ENCODE measurements around the gene PTPRT. TPM values are rescaled to one million over a fixed set of nuclear protein-coding genes. Genes with fewer than 3 reads are reported as not detected.

The PTPRT gene
- polyA plus RNA-seq, 2 of the 4 experiments (the other 2 are of a cell fraction) = not detected

DNA sequence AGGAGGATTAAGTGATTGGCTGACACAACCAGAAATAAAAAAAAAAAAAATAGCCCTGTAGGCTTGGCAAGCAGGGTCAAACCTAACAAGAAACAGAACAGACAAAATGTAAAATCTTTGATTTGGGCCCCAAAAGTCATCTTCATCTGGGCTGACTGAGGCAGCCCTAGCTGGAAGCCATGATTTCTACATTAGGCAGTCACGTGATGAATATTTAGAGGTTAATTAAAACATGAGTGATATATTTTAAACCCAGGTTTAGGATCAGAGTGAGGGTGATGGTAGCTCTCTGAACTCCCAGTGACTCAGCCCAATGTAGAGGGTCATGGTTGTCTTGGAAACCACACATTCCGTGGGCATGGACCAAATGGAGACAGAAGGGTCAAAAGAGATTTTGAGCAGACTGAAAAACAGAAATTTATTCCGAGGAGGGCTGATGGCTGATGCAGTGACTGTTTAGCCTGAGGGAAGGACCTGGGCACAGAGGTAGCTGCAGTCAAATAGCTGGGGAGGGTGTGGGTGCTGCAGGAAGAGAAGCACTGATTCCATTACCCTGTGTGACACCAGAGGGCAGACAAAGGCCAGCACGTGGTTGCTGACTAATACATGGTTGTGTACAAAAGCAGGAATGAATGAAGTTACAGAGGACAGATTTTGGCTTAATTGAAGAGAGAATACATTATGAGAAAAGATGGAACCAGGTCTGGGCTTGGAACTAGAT, 998.4 kb downstream of the PTPRT start:
- Histone ChIP-seq H3K4me2 (no peak overlapping the region), H3K4me1 (no peaks in the 10 kb centered on the region), H3K9me3 (no peaks in the 10 kb centered on the region), H3K4me3 (no peak overlapping the region), H3K27ac (no peak overlapping the region)
- ChIA-PET CTCF (interaction anchor here (0.6 kb wide), 1 partner anchor 166 kb away, joined by 3 read pairs; no protein-coding TSS in a partner anchor), POLR2A (no interaction called here)
- no peak for TF ChIP-seq NPAS2 (CRISPR knock-in tag; IDR thresholded peaks at IDR 0.05; ENCODE audit: borderline replicate concordance)
- TF ChIP-seq, protein P1, sequence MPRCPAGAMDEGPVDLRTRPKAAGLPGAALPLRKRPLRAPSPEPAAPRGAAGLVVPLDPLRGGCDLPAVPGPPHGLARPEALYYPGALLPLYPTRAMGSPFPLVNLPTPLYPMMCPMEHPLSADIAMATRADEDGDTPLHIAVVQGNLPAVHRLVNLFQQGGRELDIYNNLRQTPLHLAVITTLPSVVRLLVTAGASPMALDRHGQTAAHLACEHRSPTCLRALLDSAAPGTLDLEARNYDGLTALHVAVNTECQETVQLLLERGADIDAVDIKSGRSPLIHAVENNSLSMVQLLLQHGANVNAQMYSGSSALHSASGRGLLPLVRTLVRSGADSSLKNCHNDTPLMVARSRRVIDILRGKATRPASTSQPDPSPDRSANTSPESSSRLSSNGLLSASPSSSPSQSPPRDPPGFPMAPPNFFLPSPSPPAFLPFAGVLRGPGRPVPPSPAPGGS (IDR thresholded peaks at IDR 0.05) = no peak
- TF ChIP-seq, protein P2, sequence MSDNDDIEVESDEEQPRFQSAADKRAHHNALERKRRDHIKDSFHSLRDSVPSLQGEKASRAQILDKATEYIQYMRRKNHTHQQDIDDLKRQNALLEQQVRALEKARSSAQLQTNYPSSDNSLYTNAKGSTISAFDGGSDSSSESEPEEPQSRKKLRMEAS (IDR thresholded peaks at IDR 0.05) = no peak
- no peak for TF ChIP-seq SMC3 (IDR thresholded peaks at IDR 0.05)
- TF ChIP-seq HES2 (IDR thresholded peaks at IDR 0.05) = no peak
- TF ChIP-seq, protein P3, sequence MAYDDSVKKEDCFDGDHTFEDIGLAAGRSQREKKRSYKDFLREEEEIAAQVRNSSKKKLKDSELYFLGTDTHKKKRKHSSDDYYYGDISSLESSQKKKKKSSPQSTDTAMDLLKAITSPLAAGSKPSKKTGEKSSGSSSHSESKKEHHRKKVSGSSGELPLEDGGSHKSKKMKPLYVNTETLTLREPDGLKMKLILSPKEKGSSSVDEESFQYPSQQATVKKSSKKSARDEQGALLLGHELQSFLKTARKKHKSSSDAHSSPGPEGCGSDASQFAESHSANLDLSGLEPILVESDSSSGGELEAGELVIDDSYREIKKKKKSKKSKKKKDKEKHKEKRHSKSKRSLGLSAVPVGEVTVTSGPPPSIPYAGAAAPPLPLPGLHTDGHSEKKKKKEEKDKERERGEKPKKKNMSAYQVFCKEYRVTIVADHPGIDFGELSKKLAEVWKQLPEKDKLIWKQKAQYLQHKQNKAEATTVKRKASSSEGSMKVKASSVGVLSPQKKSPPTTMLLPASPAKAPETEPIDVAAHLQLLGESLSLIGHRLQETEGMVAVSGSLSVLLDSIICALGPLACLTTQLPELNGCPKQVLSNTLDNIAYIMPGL (CRISPR knock-in tag; IDR thresholded peaks at IDR 0.05; ENCODE audit: borderline replicate concordance) = no peak
- peak in 1 of 2 experiments; percentile 2 for DNase-seq (ENCODE audit: low read depth in 1 of 2, low spot score in 1 of 2)
- WGBS (ENCODE audit: missing lambda C conversion rate) = 0% methylated on average over 4 of the region's 4 CpGs
- FAIRE-seq = no peak
- no peak for ATAC-seq

- no peak for TF ChIP-seq BHLHE40 (IDR thresholded peaks at IDR 0.05; ENCODE audit: low read depth, low read length)
- TF ChIP-seq TP53 (CRISPR knock-in tag; IDR thresholded peaks at IDR 0.05) = no peak
- no peak for TF ChIP-seq MAFK (IDR thresholded peaks at IDR 0.05; ENCODE audit: partially characterized antibody)
- TF ChIP-seq TFCP2L1 (CRISPR knock-in tag; IDR thresholded peaks at IDR 0.05) = no peak
- TF ChIP-seq, protein P3 (CRISPR knock-in tag; IDR thresholded peaks at IDR 0.05; ENCODE audit: borderline replicate concordance) = no peak
- TF ChIP-seq NR3C1 (IDR thresholded peaks at IDR 0.05) = no peak
- TF ChIP-seq FOSL2 (IDR thresholded peaks at IDR 0.05) = no peak
- TF ChIP-seq FOSL2 (CRISPR knock-in tag; IDR thresholded peaks at IDR 0.05) = no peak
- no peak for TF ChIP-seq POLR2A (IDR thresholded peaks at IDR 0.05; ENCODE audit: low read length)
- no peak for TF ChIP-seq RARB (CRISPR knock-in tag; IDR thresholded peaks at IDR 0.05)
- TF ChIP-seq MYC (IDR thresholded peaks at IDR 0.05; ENCODE audit: borderline replicate concordance, low read length) = no peak
- TF ChIP-seq, protein P1 (IDR thresholded peaks at IDR 0.05) = no peak
- no peak for TF ChIP-seq HEYL (CRISPR knock-in tag; IDR thresholded peaks at IDR 0.05)
- TF ChIP-seq SMC3 (IDR thresholded peaks at IDR 0.05) = no peak
- TF ChIP-seq CHD4 (IDR thresholded peaks at IDR 0.05; ENCODE audit: borderline replicate concordance) = no peak
- TF ChIP-seq, protein P4, sequence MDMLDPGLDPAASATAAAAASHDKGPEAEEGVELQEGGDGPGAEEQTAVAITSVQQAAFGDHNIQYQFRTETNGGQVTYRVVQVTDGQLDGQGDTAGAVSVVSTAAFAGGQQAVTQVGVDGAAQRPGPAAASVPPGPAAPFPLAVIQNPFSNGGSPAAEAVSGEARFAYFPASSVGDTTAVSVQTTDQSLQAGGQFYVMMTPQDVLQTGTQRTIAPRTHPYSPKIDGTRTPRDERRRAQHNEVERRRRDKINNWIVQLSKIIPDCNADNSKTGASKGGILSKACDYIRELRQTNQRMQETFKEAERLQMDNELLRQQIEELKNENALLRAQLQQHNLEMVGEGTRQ (IDR thresholded peaks at IDR 0.05) = no peak
- TF ChIP-seq CBX8 (IDR thresholded peaks at IDR 0.05) = no peak
- no peak for TF ChIP-seq ZFP36 (IDR thresholded peaks at IDR 0.05; ENCODE audit: borderline replicate concordance, partially characterized antibody)
- H3K27ac ChIP-seq = no peak overlapping the region
- ATAC-seq = no peak
- no peak overlapping the region for H3K4me2 ChIP-seq
- no peak overlapping the region for H3K4me3 ChIP-seq
- H3K9me3 ChIP-seq = no peaks in the 10 kb centered on the region
- ChIA-PET POLR2A (no interaction called here), CTCF (no interaction called here)
- no peak for DNase-seq (ENCODE audit: low read depth in 1 of 2, low spot score in 1 of 2)
- FAIRE-seq = no peak
- 4% methylated on average over 3 of the region's 3 CpGs for WGBS (ENCODE audit: missing lambda C conversion rate)
- no peaks in the 10 kb centered on the region for H3K4me1 ChIP-seq
Measured at GRCh38 chr20:42190084-42190483, 999.6 kb downstream of the PTPRT start.

Data from A549 (cell line).